ENCODE data around the gene CFAP298.
"Not testable (repeated sequence)": the region's sequence is repeated elsewhere in the genome, so short reads cannot be mapped to it uniquely, and the experiment has no call there.

Gene CFAP298

DNA sequence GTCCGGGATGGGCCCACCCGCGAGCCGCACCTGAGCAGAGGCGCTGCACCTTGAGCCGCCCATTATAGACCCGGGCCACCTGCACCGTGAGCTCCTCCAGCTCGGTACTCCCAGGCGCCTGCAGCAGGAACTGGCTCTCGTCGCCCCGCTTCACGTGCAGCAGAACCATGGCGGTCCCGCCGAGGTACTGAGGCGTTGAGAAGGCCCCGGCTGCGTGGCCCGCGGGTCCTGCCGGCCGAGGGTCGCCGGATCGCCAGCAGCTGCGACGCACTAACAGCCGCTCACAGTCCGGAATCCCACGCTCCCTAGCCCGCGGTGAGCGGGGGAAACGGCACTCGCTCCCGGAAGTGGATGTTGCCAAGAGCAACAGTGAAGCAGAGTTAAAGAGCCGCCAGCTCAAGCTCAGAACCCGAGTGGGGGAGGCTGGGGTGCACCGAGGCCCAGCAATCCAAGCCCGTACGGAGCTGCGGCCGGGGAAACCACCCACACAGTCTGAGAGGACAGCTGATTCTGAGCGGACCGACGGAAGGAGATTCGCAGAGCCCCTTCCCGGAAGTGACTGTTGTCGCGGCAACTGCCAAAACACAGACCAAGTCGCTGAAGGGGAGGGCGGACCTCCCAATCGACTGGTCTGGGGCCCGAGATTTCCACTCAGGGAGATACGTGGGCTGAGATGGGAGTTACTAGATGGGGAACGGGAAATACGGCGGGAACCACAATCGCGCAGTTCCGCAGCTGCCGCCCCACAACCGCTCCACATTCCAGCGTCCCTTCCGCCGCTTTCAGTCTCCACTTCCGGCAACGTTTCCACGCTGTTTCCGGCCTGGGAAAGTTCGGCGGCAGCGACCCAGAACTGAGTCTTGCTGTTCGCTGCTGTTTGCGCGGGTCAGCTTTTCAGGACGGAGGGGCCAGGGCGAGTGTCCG lies at the start of gene CFAP298:
Gene CFAP298, minus strand, starts transcription at position 303 of the 924 bp plus-strand sequence. Its CDS starts 134 bp downstream, at position 169.
- Mint-ChIP-seq H3K27me3 (no peaks in the 10 kb centered on the region), H3K27ac (peak within 1 kb of the TSS; percentile 92), H3K4me3 (peak within 1 kb of the TSS; percentile 97), H3K9me3 (no peaks in the 10 kb centered on the region), H3K36me3 (ENCODE audit: low read depth) (peaks cover 18% of the 10 kb centered on the region), H3K4me1 (ENCODE audit: low read depth) (peaks cover 13% of the 10 kb centered on the region)

DNA sequence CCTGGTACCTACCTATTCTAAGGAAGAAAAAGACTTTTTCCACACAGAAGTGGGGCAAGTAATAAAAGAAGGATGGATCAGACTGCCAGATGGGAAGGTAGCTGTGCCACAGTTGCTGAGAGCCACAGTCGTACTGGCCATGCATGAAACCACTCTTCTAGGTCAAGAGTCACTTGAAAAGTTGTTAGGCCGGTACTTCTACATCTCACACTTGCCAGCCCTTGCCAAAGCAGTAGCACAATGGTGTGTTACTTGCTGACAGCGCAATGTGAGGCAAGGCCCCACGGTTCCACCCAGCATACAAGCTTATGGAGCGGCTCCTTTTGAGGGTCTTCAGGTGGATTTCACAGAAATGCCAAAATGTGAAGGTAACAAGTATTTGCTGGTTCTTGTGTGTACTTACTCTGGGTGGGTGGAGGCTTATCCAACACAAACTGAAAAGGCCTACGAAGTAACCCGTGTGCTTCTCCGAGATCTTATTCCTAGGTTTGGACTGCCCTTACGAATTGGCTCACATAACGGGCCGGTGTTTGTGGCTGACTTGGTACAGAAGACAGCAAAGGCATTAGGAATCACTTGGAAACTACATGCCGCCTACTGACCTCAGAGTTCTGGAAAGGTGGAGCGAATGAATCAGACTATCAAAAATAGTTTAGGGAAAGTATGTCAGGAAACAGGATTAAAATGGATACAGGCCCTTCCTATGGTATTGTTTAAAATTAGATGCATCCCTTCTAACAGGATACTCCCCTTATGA lies 49.0 kb upstream of the CFAP298 start:
- not testable (repeated sequence) for H3K27ac Mint-ChIP-seq, H3K4me3 Mint-ChIP-seq
- H3K36me3 Mint-ChIP-seq (ENCODE audit: low read depth), result peaks cover 86% of the 10 kb centered on the region

DNA sequence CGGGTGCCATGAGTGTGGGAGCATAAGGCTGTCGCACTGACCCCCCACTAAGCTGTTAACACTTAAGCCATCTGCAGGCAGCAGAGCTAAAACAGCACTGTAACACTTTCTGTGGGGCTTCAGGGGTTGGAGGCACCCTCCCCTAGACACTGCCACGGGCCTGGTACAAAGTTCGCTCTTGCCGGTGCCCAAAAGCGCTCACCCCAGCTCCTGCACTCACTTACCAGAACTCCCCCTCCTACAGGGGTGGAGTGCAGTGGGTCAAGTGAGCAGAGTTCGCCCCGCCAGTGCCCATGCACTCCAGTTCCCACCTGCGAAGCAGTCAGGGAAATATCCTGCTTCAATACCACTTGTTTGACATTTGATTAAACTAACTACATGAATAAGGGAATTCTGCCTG lies 46.3 kb upstream of the CFAP298 start:
- peaks cover 64% of the 10 kb centered on the region for H3K36me3 Mint-ChIP-seq (ENCODE audit: low read depth)
- no peaks in the 10 kb centered on the region for H3K9me3 Mint-ChIP-seq
- no peak overlapping the region for H3K4me3 Mint-ChIP-seq
- H3K27me3 Mint-ChIP-seq, result no peaks in the 10 kb centered on the region
- H3K4me1 Mint-ChIP-seq (ENCODE audit: low read depth), result no peaks in the 10 kb centered on the region
- H3K27ac Mint-ChIP-seq, result no peak overlapping the region

More for the DNA sequence above, 49.0 kb upstream of the CFAP298 start:
- not testable (repeated sequence) for H3K27me3 Mint-ChIP-seq; H3K9me3 Mint-ChIP-seq; H3K4me1 Mint-ChIP-seq (ENCODE audit: low read depth)

DNA sequence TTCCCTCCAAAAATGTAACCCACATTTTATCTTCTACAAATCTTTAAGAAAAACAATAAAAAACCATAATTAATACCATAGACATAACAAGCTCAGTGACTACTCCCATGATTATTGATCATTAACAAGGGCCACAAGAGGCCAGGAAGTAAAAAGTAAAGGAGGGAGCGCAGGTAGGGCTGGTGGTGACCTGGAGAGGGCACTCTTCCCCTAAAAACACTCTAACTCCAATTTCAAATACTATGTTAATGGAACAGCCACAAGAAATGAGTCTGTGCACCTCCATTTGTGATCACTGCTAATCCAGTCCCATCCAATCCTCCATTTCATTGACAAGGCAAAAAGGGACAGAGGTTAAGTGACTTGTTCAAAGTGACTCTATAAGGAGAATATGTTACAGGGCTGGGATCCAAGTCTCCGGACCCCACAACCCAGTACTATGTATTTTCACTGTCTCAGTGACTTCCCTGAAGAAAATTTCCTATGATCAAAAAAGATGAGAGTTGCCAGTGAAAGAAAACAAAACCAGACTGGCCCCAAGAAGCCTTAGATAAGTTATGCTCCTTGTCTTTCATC lies 41.2 kb upstream of the CFAP298 start:
- Mint-ChIP-seq H3K4me3 (no peak overlapping the region), H3K36me3 (ENCODE audit: low read depth) (peaks cover 24% of the 10 kb centered on the region), H3K27me3 (no peaks in the 10 kb centered on the region), H3K4me1 (ENCODE audit: low read depth) (peaks cover 3% of the 10 kb centered on the region), H3K27ac (no peak overlapping the region), H3K9me3 (no peaks in the 10 kb centered on the region)

DNA sequence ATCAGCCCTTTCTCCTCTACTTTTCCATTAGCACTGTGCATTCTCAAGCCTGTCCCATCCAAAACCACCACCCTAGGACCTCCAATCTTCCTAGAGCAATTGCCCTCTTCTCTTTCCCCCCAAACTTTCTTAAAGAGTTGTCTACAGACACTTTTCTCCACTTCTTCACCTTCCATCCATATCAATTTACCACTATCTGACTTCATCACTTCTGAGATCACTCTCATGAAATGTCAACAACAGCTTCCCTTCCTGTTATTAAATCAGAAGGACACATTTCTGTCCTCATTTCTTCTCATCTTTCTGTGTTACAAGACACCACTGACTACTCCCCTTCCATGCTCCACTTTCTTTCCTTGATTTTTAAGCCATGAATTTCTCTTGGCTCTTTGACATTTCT lies 36.0 kb upstream of the CFAP298 start:
- Mint-ChIP-seq H3K4me1 (ENCODE audit: low read depth) (peaks cover 3% of the 10 kb centered on the region), H3K27me3 (no peaks in the 10 kb centered on the region), H3K9me3 (no peaks in the 10 kb centered on the region), H3K27ac (no peak overlapping the region), H3K36me3 (ENCODE audit: low read depth) (peaks cover 7% of the 10 kb centered on the region), H3K4me3 (no peak overlapping the region)

- Mint-ChIP-seq H3K27me3 (no peaks in the 10 kb centered on the region), H3K4me3 (no peak overlapping the region), H3K36me3 (ENCODE audit: low read depth) (peaks cover 14% of the 10 kb centered on the region), H3K4me1 (ENCODE audit: low read depth) (no peaks in the 10 kb centered on the region), H3K27ac (no peak overlapping the region), H3K9me3 (no peaks in the 10 kb centered on the region)
Observed at GRCh38 chr21:32645261-32646182, 33.3 kb upstream of the CFAP298 start.

- H3K36me3 Mint-ChIP-seq (ENCODE audit: low read depth), result peaks cover 29% of the 10 kb centered on the region
- H3K27ac Mint-ChIP-seq, result no peak overlapping the region
- H3K4me3 Mint-ChIP-seq, result no peak overlapping the region
- no peaks in the 10 kb centered on the region for H3K4me1 Mint-ChIP-seq (ENCODE audit: low read depth)
- no peaks in the 10 kb centered on the region for H3K9me3 Mint-ChIP-seq
- no peaks in the 10 kb centered on the region for H3K27me3 Mint-ChIP-seq
Observed at GRCh38 chr21:32641710-32642698, 29.8 kb upstream of the CFAP298 start.

- Mint-ChIP-seq H3K27ac (no peak overlapping the region), H3K36me3 (ENCODE audit: low read depth) (peaks cover 7% of the 10 kb centered on the region), H3K4me1 (ENCODE audit: low read depth) (peaks cover 3% of the 10 kb centered on the region), H3K9me3 (peaks cover 3% of the 10 kb centered on the region), H3K27me3 (peaks cover 11% of the 10 kb centered on the region), H3K4me3 (no peak overlapping the region)
Observed at GRCh38 chr21:32626621-32627196, 14.5 kb upstream of the CFAP298 start.

DNA sequence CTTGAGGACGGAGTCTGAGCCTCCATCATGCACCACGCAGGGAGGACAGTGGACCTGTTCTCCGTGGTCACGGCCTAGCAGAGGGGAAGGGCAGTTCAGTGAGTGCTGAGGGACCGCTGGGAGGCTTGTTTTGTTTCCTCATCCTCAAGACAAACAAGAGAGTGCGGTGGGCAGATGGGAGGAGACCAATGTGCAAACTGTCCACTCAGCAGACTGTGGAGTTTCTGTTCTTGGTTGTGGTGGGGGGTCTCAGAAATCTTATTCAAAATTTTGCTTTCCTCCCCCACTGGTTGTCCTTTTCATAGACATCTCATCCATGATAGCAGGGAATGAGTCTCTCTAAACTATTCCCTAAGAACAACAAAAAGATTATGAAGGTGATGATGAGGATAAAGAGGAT lies 6.0 kb upstream of the CFAP298 start:
- H3K27ac Mint-ChIP-seq; H3K4me1 Mint-ChIP-seq (ENCODE audit: low read depth); H3K9me3 Mint-ChIP-seq; H3K4me3 Mint-ChIP-seq; H3K36me3 Mint-ChIP-seq (ENCODE audit: low read depth): not testable (repeated sequence)
- peaks cover 24% of the 10 kb centered on the region for H3K27me3 Mint-ChIP-seq

- H3K27me3 Mint-ChIP-seq, result no peaks in the 10 kb centered on the region
- no peaks in the 10 kb centered on the region for H3K9me3 Mint-ChIP-seq
- H3K27ac Mint-ChIP-seq, result no peak overlapping the region
- H3K4me1 Mint-ChIP-seq (ENCODE audit: low read depth), result peaks cover 13% of the 10 kb centered on the region
- H3K36me3 Mint-ChIP-seq (ENCODE audit: low read depth), result peaks cover 12% of the 10 kb centered on the region
- H3K4me3 Mint-ChIP-seq, result peak overlapping the region; percentile 97
Observed at GRCh38 chr21:32613436-32614043, 1.4 kb upstream of the CFAP298 start.

DNA sequence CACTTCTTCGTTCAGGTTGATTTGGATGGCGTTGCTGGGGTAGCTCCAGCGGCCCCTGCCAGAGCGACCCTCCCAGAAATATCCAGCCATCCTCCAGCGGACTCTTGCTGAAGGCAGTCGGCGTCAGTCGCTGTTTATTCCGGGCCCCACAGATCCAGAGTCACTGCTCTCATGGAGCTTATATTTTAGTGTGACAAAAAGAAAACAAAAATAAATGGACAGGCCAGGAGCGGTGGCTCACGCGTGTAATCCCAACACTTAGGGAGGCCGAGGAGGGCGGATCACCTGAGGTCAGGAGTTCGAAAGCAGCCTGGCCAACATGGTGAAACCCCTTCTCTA lies 791 bp upstream of the CFAP298 start:
- peaks cover 12% of the 10 kb centered on the region for H3K36me3 Mint-ChIP-seq (ENCODE audit: low read depth)
- H3K27me3 Mint-ChIP-seq, result no peaks in the 10 kb centered on the region
- H3K4me1 Mint-ChIP-seq (ENCODE audit: low read depth), result peaks cover 13% of the 10 kb centered on the region
- H3K27ac Mint-ChIP-seq, result peak overlapping the region; percentile 92
- no peaks in the 10 kb centered on the region for H3K9me3 Mint-ChIP-seq
- H3K4me3 Mint-ChIP-seq, result peak overlapping the region; percentile 97

GRCh38 chr21:32611471-32611997 lies 643 bp downstream of the CFAP298 start:
- Mint-ChIP-seq H3K4me3 (peak overlapping the region; percentile 97), H3K4me1 (ENCODE audit: low read depth) (peaks cover 13% of the 10 kb centered on the region), H3K27ac (peak overlapping the region; percentile 92), H3K27me3 (no peaks in the 10 kb centered on the region), H3K36me3 (ENCODE audit: low read depth) (peaks cover 23% of the 10 kb centered on the region), H3K9me3 (no peaks in the 10 kb centered on the region)

DNA sequence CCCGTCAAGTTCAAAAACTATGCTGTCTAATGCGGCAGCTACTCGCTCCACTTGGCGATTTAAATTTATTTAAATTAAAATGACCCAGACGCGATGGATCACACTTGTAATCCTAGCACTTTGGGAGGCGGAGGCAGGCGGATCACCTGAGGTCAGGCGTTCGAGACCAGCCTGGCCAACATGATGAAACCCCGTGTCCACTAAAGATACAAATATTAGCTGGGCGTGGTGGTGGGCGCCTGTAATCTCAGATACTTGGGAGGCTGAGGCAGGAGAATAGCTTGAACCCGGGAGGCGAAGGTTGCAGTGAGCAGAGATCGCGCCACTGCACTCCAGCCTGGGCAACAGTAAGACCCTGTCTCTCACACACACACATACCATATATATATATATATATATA lies 1.2 kb downstream of the CFAP298 start:
- peaks cover 29% of the 10 kb centered on the region for H3K36me3 Mint-ChIP-seq (ENCODE audit: low read depth)
- not testable (repeated sequence) for H3K9me3 Mint-ChIP-seq

More for the DNA sequence above, 1.2 kb downstream of the CFAP298 start:
- H3K27ac Mint-ChIP-seq, H3K27me3 Mint-ChIP-seq: not testable (repeated sequence)
- Mint-ChIP-seq H3K4me1 (ENCODE audit: low read depth) (peaks cover 13% of the 10 kb centered on the region), H3K4me3 (peak overlapping the region; percentile 73)

All from stimulated activated naive CD8-positive, alpha-beta T cell treated with anti-CD3 and anti-CD28 coated beads, Interleukin-15, Interleukin-2, amounts not matched to agents 100 ng/mL and 50 ng/mL, for 24 hours (primary cell).